Measurements from ENCODE around the gene TBXA2R.
A peak's percentile ranks its signal among the peaks of the same experiment; 100 is the strongest.
"Not testable (repeated sequence)": the region's sequence is repeated elsewhere in the genome, so short reads cannot be mapped to it uniquely, and the experiment has no call there.

TBXA2R gene

GRCh38 chr19:3586707-3587346 lies 19.8 kb downstream of the TBXA2R start:
- Histone ChIP-seq H3K9me3 (ENCODE audit: severe bottlenecking) (no peaks in the 10 kb centered on the region), H3K27me3 (ENCODE audit: insufficient read depth, poor library complexity, severe bottlenecking) (peaks cover 24% of the 10 kb centered on the region), H3K27ac (ENCODE audit: poor library complexity, severe bottlenecking) (no peak overlapping the region), H3K36me3 (ENCODE audit: low read depth) (no peaks in the 10 kb centered on the region), H3K4me3 (ENCODE audit: severe bottlenecking) (no peak overlapping the region), H3K4me1 (ENCODE audit: insufficient read depth, poor library complexity, severe bottlenecking) (no peaks in the 10 kb centered on the region)
- ATAC-seq (ENCODE audit: low read depth): no peak
- no peak for TF ChIP-seq CTCF (IDR thresholded peaks at IDR 0.05; ENCODE audit: poor library complexity, severe bottlenecking)
- no peak for DNase-seq (ENCODE audit: low spot score)

- peaks cover 24% of the 10 kb centered on the region for H3K27me3 ChIP-seq (ENCODE audit: insufficient read depth, poor library complexity, severe bottlenecking)
- no peak for DNase-seq (ENCODE audit: low spot score)
- TF ChIP-seq CTCF (IDR thresholded peaks at IDR 0.05; ENCODE audit: poor library complexity, severe bottlenecking): peak; percentile 40
- H3K9me3 ChIP-seq (ENCODE audit: severe bottlenecking): no peaks in the 10 kb centered on the region
- H3K4me3 ChIP-seq (ENCODE audit: severe bottlenecking): no peak overlapping the region
- H3K36me3 ChIP-seq (ENCODE audit: low read depth): no peaks in the 10 kb centered on the region
- H3K4me1 ChIP-seq (ENCODE audit: insufficient read depth, poor library complexity, severe bottlenecking): no peaks in the 10 kb centered on the region
- no peak overlapping the region for H3K27ac ChIP-seq (ENCODE audit: poor library complexity, severe bottlenecking)
- no peak for ATAC-seq (ENCODE audit: low read depth)
These were observed 20.5 kb downstream of the TBXA2R start for GRCh38 chr19:3586127-3586626.

- H3K36me3 ChIP-seq (ENCODE audit: low read depth): no peaks in the 10 kb centered on the region
- no peaks in the 10 kb centered on the region for H3K9me3 ChIP-seq (ENCODE audit: severe bottlenecking)
- no peak for TF ChIP-seq CTCF (IDR thresholded peaks at IDR 0.05; ENCODE audit: poor library complexity, severe bottlenecking)
- H3K27me3 ChIP-seq (ENCODE audit: insufficient read depth, poor library complexity, severe bottlenecking): peaks cover 24% of the 10 kb centered on the region
- ATAC-seq (ENCODE audit: low read depth) (no peak), DNase-seq (ENCODE audit: low spot score) (no peak)
- H3K4me1 ChIP-seq (ENCODE audit: insufficient read depth, poor library complexity, severe bottlenecking): no peaks in the 10 kb centered on the region
- H3K4me3 ChIP-seq (ENCODE audit: severe bottlenecking): no peak within 1 kb of the TSS
- H3K27ac ChIP-seq (ENCODE audit: poor library complexity, severe bottlenecking): no peak within 1 kb of the TSS
These were observed 21.2 kb downstream of the TBXA2R start, which contains the start of gene GIPC3 for GRCh38 chr19:3585301-3586126. Gene GIPC3 (plus strand): TSS chr19:3585478. CDS start chr19:3585598, 120 bp downstream.

- not testable (repeated sequence) for ATAC-seq (ENCODE audit: low read depth); H3K27ac ChIP-seq (ENCODE audit: poor library complexity, severe bottlenecking); H3K36me3 ChIP-seq (ENCODE audit: low read depth); H3K4me3 ChIP-seq (ENCODE audit: severe bottlenecking); DNase-seq (ENCODE audit: low spot score); H3K4me1 ChIP-seq (ENCODE audit: insufficient read depth, poor library complexity, severe bottlenecking); H3K9me3 ChIP-seq (ENCODE audit: severe bottlenecking)
- peaks cover 24% of the 10 kb centered on the region for H3K27me3 ChIP-seq (ENCODE audit: insufficient read depth, poor library complexity, severe bottlenecking)
These were observed 22.5 kb downstream of the TBXA2R start for GRCh38 chr19:3584036-3584802.

- H3K36me3 ChIP-seq (ENCODE audit: low read depth); H3K27ac ChIP-seq (ENCODE audit: poor library complexity, severe bottlenecking); H3K4me1 ChIP-seq (ENCODE audit: insufficient read depth, poor library complexity, severe bottlenecking); H3K4me3 ChIP-seq (ENCODE audit: severe bottlenecking); DNase-seq (ENCODE audit: low spot score); H3K9me3 ChIP-seq (ENCODE audit: severe bottlenecking); ATAC-seq (ENCODE audit: low read depth): not testable (repeated sequence)
- peaks cover 19% of the 10 kb centered on the region for H3K27me3 ChIP-seq (ENCODE audit: insufficient read depth, poor library complexity, severe bottlenecking)
These were observed 24.9 kb downstream of the TBXA2R start for GRCh38 chr19:3581792-3582191.
